ENCODE data around the gene RPL13A.
"Not testable (repeated sequence)": the region's sequence is repeated elsewhere in the genome, so short reads cannot be mapped to it uniquely, and the experiment has no call there.

Gene RPL13A

GRCh38 chr19:49458567-49458903 lies 28.9 kb upstream of the RPL13A start:
- DNase-seq = no peak

- no peak for DNase-seq
Measured at GRCh38 chr19:49459388-49459787, 28.0 kb upstream of the RPL13A start.

- DNase-seq = not testable (repeated sequence)
Measured at GRCh38 chr19:49461130-49461529, 26.3 kb upstream of the RPL13A start.

DNA sequence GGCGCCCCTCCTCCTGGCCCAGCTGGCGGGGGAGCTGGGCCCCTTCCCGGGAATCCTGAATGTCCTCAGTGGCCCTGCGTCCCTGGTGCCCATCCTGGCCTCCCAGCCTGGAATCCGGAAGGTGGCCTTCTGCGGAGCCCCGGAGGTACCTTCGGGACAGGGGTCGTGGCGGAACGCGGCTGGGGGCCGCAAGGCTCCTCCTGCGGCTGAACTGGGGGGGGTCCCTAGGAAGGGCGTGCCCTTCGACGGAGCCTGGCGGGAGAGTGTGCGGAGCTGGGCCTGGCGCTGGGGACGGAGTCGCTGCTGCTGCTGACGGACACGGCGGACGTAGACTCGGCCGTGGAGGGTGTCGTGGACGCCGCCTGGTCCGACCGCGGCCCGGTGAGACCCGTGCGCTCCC lies 25.8 kb upstream of the RPL13A start:
- DNase-seq = no peak

DNA sequence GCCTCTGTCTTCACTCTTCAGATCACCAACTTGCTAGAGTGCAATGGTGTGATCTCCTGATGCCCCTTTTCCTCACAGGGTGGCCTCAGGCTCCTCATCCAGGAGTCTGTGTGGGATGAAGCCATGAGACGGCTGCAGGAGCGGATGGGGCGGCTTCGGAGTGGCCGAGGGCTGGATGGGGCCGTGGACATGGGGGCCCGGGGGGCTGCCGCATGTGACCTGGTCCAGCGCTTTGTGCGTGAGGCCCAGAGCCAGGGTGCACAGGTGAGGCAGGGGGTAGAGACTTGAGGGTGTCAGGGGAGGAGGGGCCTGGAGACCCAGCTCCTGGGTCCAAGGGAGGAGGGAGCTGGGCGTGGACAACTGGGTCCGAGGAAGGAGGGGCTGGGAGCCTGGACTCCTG lies 24.9 kb upstream of the RPL13A start:
- no peak for DNase-seq

DNA sequence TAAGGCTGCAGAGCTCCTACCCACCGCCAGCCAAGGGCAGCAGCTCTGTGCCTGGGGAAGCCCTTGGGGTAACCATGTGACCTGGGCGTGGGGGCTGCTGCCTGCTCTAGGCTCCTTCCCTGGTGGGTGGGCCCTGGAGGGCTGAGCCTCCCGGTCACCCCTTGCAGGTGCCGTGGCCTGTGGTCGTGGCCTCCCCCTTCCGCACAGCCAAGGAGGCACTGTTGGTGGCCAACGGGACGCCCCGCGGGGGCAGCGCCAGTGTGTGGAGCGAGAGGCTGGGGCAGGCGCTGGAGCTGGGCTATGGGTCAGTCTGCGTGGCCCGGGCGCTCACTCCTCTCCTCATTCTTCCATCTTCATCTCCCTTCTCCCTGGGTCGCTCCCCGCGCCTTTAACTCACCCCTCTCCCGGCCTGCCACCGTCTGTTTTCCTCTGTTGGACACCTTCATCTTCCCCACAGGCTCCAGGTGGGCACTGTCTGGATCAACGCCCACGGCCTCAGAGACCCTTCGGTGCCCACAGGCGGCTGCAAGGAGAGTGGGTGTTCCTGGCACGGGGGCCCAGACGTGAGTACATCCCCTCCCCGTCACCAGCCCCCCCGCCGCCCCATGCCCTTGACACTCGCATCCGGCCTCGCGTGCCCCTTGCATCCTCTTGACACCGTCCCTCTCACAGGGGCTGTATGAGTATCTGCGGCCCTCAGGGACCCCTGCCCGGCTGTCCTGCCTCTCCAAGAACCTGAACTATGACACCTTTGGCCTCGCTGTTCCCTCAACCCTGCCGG lies 23.3 kb upstream of the RPL13A start:
- no peak for DNase-seq

- DNase-seq = no peak
Measured at GRCh38 chr19:49465371-49465770, 22.0 kb upstream of the RPL13A start.

GRCh38 chr19:49468199-49468598 lies 19.2 kb upstream of the RPL13A start:
- no peak for DNase-seq

- DNase-seq = peak; percentile 92
Measured at GRCh38 chr19:49468746-49469447, 18.5 kb upstream of the RPL13A start.

DNA sequence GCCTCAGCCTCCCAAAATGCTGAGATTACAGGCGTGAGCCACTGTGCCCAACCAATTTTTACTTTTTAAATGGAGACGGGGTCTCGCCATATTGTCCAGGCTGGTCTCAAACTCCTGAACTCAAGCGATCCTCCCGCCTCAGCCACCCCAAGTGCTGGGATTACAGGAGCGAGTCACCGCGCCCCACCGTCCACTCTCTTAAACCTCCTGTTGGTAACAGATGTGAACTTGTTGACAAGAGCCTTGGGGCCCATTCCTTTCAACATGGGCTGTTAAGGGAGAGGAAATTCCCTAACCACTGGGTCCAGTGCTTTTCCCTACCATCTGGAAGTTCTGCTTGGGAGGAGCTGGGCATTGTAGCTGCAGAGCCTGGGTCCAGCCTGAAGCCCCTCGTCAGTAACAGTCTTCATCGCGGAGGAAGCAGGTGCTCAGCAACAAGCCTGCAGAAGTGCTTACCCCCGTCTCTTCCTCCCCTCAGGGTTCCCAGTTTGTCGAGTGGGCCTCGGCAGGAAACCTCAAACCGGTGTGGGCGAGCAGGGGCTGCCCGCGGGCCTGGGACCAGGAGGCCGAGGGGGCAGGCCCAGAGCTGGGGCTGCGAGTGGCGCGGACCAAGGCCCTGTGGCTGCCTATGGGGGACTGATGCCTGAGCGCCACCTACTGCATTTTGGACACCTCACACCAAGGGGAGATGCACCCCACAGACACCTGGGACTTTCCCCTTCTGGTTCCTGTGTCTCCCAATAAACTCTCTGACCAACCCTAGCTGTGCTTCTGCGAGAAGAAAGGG lies 17.4 kb upstream of the RPL13A start:
- DNase-seq = peak; percentile 91

DNA sequence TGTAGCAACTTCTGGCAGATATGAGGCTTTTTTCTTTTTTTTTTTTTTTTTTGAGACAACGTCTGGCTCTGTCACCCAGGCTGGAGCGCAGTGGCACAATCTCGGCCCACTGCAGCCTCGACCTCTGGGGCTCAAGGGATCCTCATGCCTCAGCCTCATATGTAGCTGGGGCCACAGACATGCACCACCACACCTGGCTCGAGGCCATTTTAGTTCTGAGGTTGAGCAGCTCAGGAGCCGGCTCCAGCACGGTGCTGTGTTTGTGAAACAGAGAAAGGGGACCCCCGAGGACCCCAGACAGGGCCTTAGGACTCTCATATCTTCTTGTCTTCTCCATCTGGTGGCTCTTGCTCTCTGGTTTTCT lies 16.8 kb upstream of the RPL13A start:
- no peak for DNase-seq

DNA sequence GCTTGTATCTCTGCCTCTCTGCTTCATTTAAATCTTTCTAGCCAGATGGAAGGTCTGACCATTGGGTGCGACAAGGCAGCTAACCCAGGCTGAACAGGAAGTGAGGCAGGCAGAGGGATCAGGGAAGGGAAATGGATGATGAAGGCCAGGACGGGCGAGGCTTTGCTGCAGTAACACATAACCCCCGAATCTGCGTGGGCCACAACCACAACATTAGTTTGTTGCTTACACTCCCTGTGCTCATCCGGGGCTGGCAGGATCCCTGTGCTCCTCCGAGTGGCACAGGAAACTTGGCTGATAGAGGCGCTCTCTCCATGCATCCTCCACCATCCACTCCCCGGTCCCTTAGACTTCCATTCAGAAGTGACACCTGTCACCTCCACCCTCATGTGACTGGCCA lies 14.5 kb upstream of the RPL13A start:
- DNase-seq = no peak

- not testable (repeated sequence) for DNase-seq
Measured at GRCh38 chr19:49473501-49473867, 13.9 kb upstream of the RPL13A start.

GRCh38 chr19:49473868-49474541 lies 13.4 kb upstream of the RPL13A start, which contains the start of gene FLT3LG:
TSS of gene FLT3LG (plus strand) at chr19:49474215. CDS start at chr19:49474640, 425 bp downstream.
- peak; percentile 95 for DNase-seq

GRCh38 chr19:49474542-49474924 lies 12.9 kb upstream of the RPL13A start:
- no peak for DNase-seq

GRCh38 chr19:49475191-49475917 lies 12.1 kb upstream of the RPL13A start:
- DNase-seq = peak; percentile 25

DNA sequence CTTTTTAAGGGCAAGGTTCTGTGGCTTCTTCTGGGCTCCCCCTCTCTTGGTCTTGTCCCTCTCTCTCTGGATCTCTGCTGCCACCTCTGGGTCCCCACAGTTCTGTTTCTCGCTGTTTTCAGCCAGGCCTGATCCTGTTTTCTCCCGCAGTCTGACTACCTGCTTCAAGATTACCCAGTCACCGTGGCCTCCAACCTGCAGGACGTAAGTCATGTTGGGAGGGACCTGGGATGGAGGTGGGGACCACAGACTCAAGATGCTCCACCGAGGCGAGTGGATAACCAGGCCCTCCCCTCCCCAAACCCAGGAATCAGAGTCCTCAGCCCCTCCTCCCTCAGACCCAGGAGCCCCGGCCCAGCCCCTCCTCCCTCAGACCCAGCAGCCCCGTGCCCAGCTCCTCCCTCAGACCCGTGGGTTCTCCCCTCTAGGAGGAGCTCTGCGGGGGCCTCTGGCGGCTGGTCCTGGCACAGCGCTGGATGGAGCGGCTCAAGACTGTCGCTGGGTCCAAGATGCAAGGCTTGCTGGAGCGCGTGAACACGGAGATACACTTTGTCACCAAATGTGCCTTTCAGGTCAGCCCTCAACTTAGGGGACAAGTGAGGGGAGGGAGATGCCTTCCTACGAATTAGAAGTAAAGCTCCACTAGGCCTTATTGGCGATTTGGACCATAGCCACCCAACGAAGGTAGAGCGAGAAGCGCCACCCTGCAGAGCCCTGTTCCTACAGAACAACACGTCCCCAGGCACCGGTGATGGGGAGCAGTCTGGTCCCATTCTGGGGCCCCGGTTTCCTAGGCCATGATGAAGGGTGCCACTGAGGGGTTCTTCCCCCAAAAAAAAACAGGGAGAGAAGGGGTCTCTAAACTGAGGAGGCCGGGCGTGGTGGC lies 11.2 kb upstream of the RPL13A start:
- peak; percentile 88 for DNase-seq

DNA sequence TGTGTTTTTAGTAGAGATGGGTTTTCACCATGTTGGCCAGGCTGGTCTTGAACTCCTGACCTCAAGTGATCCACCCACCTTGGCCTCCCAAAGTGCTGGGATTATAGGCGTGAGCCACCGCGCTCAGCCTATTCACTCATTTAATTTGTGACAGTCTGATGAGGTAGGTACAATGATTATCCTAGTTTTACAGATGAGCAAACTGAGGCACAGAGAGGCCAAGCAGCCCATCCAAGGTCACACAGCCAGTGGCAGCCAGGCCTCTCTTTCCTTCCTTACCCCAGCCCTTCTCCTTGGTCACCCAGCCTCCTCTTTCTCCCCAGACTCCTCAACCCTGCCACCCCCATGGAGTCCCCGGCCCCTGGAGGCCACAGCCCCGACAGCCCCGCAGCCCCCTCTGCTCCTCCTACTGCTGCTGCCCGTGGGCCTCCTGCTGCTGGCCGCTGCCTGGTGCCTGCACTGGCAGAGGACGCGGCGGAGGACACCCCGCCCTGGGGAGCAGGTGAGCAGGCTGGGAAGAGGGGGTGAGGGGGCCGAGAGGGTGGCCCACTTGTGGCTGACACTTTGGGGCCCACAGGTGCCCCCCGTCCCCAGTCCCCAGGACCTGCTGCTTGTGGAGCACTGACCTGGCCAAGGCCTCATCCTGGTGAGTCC lies 7.3 kb upstream of the RPL13A start:
- no peak for DNase-seq

DNA sequence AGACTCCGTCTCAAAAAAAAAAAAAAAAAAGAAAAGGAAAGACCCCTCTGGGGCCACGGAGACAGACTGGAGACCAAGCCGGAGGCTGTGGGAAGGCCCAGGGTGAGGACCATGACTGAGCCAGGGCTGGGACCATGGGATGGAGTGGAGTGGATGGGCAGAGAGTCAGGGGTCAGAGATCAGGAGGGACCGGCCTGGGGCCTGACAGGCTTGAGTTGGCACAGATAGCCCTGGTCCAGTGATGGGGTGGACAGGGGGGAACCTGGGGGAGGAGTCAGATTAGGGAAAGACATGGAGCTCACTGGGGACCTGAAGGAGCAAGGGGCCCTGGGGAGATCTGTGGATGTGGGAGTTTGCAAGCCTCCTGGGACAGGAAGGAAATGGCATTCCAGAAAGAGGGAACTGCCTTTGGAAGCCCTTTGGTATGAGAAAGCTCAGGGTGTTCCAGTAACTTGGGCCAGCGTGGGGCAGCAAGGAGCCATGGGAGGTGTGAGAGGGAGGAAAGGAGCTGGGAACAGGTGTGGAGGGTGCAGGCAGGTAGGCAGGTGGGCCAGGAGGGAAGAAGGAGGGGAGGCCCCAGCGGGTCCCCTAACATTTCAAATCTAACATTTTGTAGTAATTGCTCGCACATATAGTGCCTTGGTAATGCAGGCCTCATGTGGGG lies 6.3 kb upstream of the RPL13A start:
- DNase-seq = no peak

GRCh38 chr19:49486232-49486631 lies 1.2 kb upstream of the RPL13A start:
- no peak for DNase-seq

Data from activated CD4-positive, alpha-beta T cell treated with anti-CD3 and anti-CD28 coated beads, Interleukin-2, Interleukin-6, amounts not matched to agents 100 ng/mL and 50 ng/mL, durations not matched to agents 16 hours and 8 hours (primary cell).